Motor neuron (in vitro differentiated cells): ENCODE data around the gene CAPG. TPM values are rescaled to one million over a fixed set of nuclear protein-coding genes. Genes with fewer than 3 reads are reported as not detected.
"Not testable (repeated sequence)": the region's sequence is repeated elsewhere in the genome, so short reads cannot be mapped to it uniquely, and the experiment has no call there.

Experiments
- ATAC-seq, 8 experiments: fragments of 200-7000 bp; cut with Tn5 transposase; replicated peaks in 6 of 8; 2 replicates each; pipeline ENCODE4 v1.8.0; 2021; ENCODE audit warnings: mild to moderate bottlenecking in 8 of 8, moderate library complexity in 8 of 8
- H3K27ac ChIP-seq, 2 donors: fragments of 250-450 bp; sonication (Bioruptor Pico); 2 replicates each; pipeline ENCODE4 v1.9.0; 2021; ENCODE audit warnings: antibody characterized with exemption in 2 of 2, mild to moderate bottlenecking in 2 of 2, moderate library complexity in 1 of 2
- H3K4me1 ChIP-seq, 2 donors: fragments of 250-450 bp; sonication (Bioruptor Pico); replicated peaks in 1 of 2; 2 replicates each; pipeline ENCODE4 v1.6.1; 2021; ENCODE audit warnings: antibody characterized with exemption in 2 of 2, mild to moderate bottlenecking in 2 of 2, moderate library complexity in 1 of 2
- H3K4me3 ChIP-seq, 5 donors: fragments of 250-450 bp; sonication (Bioruptor Pico); 2 replicates each; pipeline ENCODE4 v1.9.0; 2021; ENCODE audit warnings: antibody characterized with exemption in 5 of 5, mild to moderate bottlenecking in 5 of 5, moderate library complexity in 4 of 5
- WGBS, 10 experiments: fragments of 450-650 bp; shearing (Covaris generic); methylation state at CpG; one replicate each; pipeline ENCODE4 v1.0.0; 2022; 5-methylcytosine and 5-hydroxymethylcytosine counted together
- in situ Hi-C, 9 experiments: fragments of 400-800 bp; cut with MboI; loops; one replicate each; pipeline ENCODE4 v1.15.0; 2021; ENCODE audit warnings: low sequenced_read_pairs in 9 of 9, low pct_unique_long_range_greater_than_20kb in 2 of 9; ENCODE audit not compliant: unreplicated experiment in 9 of 9
- total RNA-seq, 8 experiments: library from RNA; unstranded; fragments of 300-600 nt; gene quantifications; 2 replicates each; pipeline versions ENCODE4 v1.2.3 to v1.2.4, GENCODE V29; 2022

The CAPG gene
- total RNA-seq, 8 experiments from 2014 or later: 3.7 to 54.7 (median 6.9) TPM

GRCh38 chr2:85414421-85414759 lies 4.2 kb upstream of the CAPG start:
- in situ Hi-C loops, H3K27ac ChIP-seq, H3K4me3 ChIP-seq, ATAC-seq: not testable (repeated sequence)
- H3K4me1 ChIP-seq: peaks cover 11 to 19% of the 10 kb centered on the region in 2 donors
- WGBS, 10 experiments: 67 to 100% (median 95%) methylated on average over 1 to 5 of the region's 5 CpGs; no CpG with 5 or more reads in 6 of the 10 experiments

DNA sequence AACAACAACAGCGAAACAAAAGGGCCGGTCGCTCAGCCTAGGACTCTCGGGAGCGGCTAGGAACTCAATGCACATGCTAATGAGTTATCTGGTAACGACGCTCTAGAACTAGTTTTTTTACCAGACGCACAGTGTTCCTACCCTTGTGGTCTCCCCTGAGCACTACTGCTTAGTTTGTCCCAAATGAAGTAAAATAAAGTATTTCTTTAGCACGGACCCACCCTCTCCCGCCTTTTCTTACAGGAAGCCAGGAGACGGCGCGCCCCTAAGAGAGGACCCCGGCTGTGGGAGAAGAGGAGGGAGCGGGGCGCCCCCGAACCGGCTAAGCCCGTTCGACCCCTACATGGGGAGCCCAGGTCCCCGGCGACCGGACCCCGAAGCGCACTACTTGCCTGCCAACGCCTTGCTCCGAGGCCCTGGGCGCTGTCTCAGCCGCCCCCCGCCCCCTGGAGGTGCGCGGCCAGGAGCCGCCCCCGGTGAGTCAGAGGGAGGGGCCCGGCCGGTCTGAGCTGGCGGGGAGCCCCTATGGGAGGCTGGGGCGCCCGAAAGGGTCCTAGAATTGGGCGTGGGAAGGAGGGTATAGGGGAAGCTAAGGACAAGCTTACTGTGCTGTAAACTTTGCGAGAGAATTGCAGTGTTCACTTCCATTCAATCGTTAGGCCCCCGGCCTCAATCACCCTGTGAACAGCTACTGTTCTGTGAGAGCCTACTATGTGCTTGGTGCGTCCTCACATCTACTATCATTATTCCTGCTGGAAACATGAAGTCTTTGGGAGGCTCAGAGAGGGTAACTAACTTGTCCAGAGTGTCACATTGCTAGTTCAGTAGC lies 3.6 kb upstream of the CAPG start:
- ATAC-seq: peak; percentile 4 to 60 (median 47)
- 3 to 80% (median 28%) methylated on average over 1 to 9 of the region's 44 CpGs; no CpG with 5 or more reads in 3 of the 10 experiments for WGBS, 10 experiments
- H3K4me3 ChIP-seq: peak overlapping the region in 4 of 5 donors; percentile 16 to 35 (median 26)
- in situ Hi-C loops: no loop called here
- no peak overlapping the region for H3K27ac ChIP-seq
- peaks cover 5 to 13% of the 10 kb centered on the region in 2 donors for H3K4me1 ChIP-seq

DNA sequence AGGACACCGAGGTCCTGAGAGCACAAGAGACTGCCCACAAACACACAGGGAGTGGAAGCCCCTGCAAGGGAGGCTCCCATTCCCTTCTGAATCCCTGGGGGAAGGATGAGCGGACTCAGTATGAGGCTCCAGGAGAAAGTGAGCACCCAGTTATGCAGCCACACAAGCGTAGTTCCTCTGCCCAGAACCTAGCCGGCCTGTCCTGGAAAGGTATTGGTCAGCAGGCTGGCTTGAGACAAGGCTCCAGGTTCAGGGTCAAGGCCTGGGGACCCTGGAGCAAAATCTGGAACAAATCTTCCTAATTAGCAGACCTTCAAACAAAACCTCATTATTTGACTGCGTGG lies 1.2 kb upstream of the CAPG start:
- in situ Hi-C loops: no loop called here
- H3K4me1 ChIP-seq: peaks cover 0 to 8% of the 10 kb centered on the region in 2 donors
- no peak overlapping the region for H3K27ac ChIP-seq
- no peak overlapping the region for H3K4me3 ChIP-seq
- no peak for ATAC-seq
- 60 to 100% (median 90%) methylated on average over 1 to 2 of the region's 5 CpGs; no CpG with 5 or more reads in 5 of the 10 experiments for WGBS, 10 experiments

GRCh38 chr2:85410584-85411404 lies 628 bp upstream of the CAPG start:
- H3K4me3 ChIP-seq: no peak overlapping the region
- peaks cover 0 to 8% of the 10 kb centered on the region in 2 donors for H3K4me1 ChIP-seq
- 3 to 100% (median 83%) methylated on average over 3 to 12 of the region's 13 CpGs for WGBS, 10 experiments
- ATAC-seq: peak in 3 of 8 experiments; percentile 6 to 41 (median 7)
- H3K27ac ChIP-seq: no peak overlapping the region
- in situ Hi-C loops: no loop called here

DNA sequence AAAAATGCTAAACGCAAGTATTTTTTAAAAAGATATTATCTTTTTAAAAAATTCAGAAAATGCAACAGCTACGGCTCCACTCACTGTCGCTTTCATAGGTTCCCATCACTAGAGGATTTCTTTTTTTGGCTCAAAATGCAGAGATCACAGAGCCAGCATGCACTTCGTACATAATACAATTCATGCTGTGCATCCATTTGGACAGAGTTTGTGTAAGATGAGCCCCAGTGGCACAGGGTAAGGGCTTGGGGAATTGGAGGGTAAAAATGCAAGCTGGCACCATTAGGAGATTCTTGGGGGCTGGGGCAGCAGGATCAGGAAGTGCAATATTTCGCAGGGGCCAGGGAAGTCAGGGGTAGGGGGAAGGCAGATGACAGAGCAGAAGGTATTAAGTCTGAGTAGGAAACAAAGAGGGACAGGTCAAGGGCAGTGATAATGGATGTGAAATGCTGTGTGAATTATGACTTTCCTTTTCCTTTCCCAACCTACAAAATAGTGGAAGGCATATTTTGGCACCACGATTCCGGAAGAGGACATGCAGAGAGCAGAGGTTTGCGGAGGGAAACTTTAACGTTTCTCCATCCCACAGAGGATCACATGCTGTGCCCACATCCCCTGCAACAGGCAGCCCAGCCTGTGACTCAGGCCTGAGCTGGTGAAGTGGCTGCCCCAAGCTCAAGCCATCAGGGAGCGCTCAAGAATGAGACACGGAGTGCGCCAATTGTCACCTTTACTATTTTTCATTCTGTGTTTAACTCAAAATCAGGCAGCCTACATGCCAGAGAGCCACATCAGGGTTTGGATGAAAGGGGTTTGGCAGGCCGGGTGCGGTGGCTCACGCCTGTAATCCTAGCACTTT lies 4.7 kb downstream of the CAPG start:
- H3K4me1 ChIP-seq: peaks cover 0 to 2% of the 10 kb centered on the region in 2 donors
- H3K4me3 ChIP-seq: no peak overlapping the region
- no peak overlapping the region for H3K27ac ChIP-seq
- 17 to 100% (median 76%) methylated on average over 1 to 8 of the region's 15 CpGs for WGBS, 10 experiments
- ATAC-seq: no peak
- in situ Hi-C loops: no loop called here

DNA sequence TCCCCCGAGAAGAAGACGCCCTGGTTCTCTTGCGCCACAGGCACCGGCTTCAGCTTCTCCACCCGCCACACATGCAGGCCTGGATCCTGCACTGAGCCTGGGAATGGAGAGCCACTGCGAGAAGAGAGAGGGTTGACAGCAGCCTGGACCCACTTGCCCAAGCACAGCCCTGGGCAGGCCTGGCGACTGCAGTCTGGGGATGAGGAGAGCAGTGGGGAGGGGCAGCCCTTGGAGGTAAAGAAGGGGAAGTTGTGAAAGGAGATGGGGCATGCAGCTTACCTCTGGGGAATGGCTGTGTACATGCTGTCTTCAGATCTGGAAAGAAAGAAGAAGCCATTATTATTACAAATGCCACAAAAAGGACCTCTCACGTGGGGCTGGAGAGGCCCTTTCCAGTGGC lies 8.3 kb downstream of the CAPG start:
- in situ Hi-C loops: no loop called here
- H3K27ac ChIP-seq: no peak overlapping the region
- H3K4me3 ChIP-seq: no peak overlapping the region
- no peaks in the 10 kb centered on the region for H3K4me1 ChIP-seq
- 70 to 100% (median 85%) methylated on average over 1 to 5 of the region's 8 CpGs; no CpG with 5 or more reads in 6 of the 10 experiments for WGBS, 10 experiments
- ATAC-seq: no peak

GRCh38 chr2:85401464-85401805 lies 8.7 kb downstream of the CAPG start:
- no peak overlapping the region for H3K4me3 ChIP-seq
- in situ Hi-C loops: no loop called here

DNA sequence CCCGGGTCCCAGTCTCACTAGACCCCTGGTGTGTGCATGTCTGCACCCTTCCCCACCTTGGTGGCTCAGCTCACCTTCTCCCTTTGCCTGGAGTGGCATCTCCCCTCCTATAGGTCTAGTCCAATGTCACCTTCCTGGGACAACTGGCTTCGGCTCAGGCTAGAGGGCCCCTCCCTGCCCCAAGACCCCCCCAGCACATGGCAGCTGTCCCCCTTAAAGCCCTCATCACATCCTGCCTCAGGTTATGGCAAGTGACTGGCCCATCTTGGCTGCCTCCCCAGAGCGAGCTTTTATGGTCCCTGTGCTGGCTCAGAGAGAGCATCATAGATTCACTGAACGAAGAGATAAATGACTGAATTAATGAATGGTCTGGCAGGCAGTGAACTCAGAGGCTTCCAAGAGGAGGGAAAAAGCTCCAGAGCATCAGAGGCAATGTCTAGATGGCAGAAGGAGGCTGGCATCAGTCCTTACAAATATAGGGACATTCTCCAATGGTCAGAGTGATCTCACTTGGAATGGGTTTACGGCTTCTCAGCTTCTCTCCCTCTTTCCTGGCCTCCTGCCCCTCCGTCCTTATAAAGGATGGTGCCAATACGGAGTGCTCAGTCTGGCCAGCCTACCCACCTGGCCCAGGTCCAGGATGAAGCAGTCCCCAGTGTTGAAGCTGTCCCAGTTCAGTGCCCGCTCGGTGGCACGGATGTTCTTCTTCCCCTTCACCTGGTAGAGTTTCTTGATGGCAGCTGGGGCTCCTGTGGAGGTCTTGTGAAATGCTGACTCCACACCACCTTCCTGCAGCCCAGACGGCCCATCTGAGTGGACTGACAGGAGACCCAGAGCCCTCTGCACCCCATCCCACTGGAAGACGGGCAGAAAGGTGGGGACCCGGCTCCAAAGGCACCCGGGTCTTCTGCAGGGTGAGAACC lies 9.4 kb downstream of the CAPG start:
- in situ Hi-C loops: no loop called here
- 80 to 100% (median 93%) methylated on average over 1 to 5 of the region's 14 CpGs; no CpG with 5 or more reads in 5 of the 10 experiments for WGBS, 10 experiments
- ATAC-seq: no peak
- Histone ChIP-seq H3K4me1 (no peaks in the 10 kb centered on the region), H3K4me3 (no peak overlapping the region), H3K27ac (no peak overlapping the region)

More at GRCh38 chr2:85401464-85401805, 8.7 kb downstream of the CAPG start:
- Histone ChIP-seq H3K4me1 (no peaks in the 10 kb centered on the region), H3K27ac (no peak overlapping the region)
- ATAC-seq: no peak
- WGBS, 10 experiments: no CpG with 5 or more reads among the region's 7 CpGs

DNA sequence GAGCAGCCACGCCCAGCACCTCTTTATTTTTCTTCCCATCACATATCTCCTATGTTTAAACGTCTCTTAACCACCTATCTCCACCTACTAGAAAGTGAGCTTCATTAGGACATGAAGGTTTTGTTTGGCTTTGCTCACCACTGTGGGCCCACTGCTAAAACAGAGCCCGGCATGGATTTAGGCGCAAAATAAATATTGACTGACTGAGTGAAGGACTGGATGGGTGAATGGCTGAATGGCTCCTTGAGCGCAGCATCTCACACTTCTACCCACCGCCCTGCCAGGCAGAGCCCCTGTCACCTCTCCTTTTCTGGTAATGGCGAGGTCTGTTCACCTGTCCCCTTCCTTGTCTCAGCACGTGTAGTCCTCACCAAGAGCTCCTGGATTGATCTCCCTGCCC lies 10.1 kb downstream of the CAPG start:
- ATAC-seq: no peak
- 50 to 100% (median 91%) methylated on average over 1 to 4 of the region's 8 CpGs; no CpG with 5 or more reads in 6 of the 10 experiments for WGBS, 10 experiments
- no peaks in the 10 kb centered on the region for H3K4me1 ChIP-seq
- no peak overlapping the region for H3K27ac ChIP-seq
- in situ Hi-C loops: no loop called here
- no peak overlapping the region for H3K4me3 ChIP-seq

DNA sequence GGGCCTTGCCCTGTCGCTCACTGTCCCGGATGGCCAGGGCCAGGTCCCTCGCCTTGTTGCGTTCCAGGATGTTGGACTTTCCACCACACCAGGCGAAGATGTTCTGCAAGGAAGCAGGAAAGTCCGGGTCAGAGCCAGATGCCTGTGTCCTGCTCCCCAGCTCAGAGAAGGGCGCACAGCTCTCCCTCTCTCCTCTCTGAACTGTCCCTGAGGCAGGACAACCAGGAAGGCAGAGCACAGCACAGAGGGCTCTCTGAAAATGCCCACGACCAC lies 11.0 kb downstream of the CAPG start:
- H3K4me3 ChIP-seq: no peak overlapping the region
- WGBS, 10 experiments: 70 to 100% (median 85%) methylated on average over 1 to 4 of the region's 8 CpGs; no CpG with 5 or more reads in 5 of the 10 experiments
- H3K27ac ChIP-seq: no peak overlapping the region
- in situ Hi-C loops: no loop called here
- ATAC-seq: no peak
- H3K4me1 ChIP-seq: no peaks in the 10 kb centered on the region

GRCh38 chr2:85398426-85399182 lies 11.6 kb downstream of the CAPG start:
- H3K4me1 ChIP-seq: no peaks in the 10 kb centered on the region
- WGBS, 10 experiments: 80% methylated on average over 1 of the region's 8 CpGs; no CpG with 5 or more reads in 9 of the 10 experiments
- ATAC-seq: no peak
- in situ Hi-C loops: no loop called here
- no peak overlapping the region for H3K27ac ChIP-seq
- no peak overlapping the region for H3K4me3 ChIP-seq

GRCh38 chr2:85397925-85398331 lies 12.2 kb downstream of the CAPG start:
- H3K4me3 ChIP-seq: no peak overlapping the region
- ATAC-seq: no peak
- in situ Hi-C loops: no loop called here
- WGBS, 10 experiments: 40 to 100% (median 89%) methylated on average over 1 to 3 of the region's 4 CpGs; no CpG with 5 or more reads in 4 of the 10 experiments
- no peaks in the 10 kb centered on the region for H3K4me1 ChIP-seq
- H3K27ac ChIP-seq: no peak overlapping the region
